Stimulated activated CD4-positive, alpha-beta T cell treated with anti-CD3 and anti-CD28 coated beads, Interleukin-1b, Interleukin-23, amount 100 ng/mL, for 24 hours (primary cell): ENCODE measurements around the gene ABCC3.

Experiments used
- DNase-seq, 4 experiments: peaks; one replicate each; pipeline ENCODE4 v3.0.0-alpha.2; 2020; ENCODE audit warnings: low read depth in 4 of 4, low spot score in 1 of 4

The ABCC3 gene

GRCh38 chr17:50607522-50608175, 27.0 kb upstream of the ABCC3 start:
- DNase-seq, result no peak

- no peak for DNase-seq
Measured at GRCh38 chr17:50608700-50609379, 25.8 kb upstream of the ABCC3 start.

- no peak for DNase-seq
Measured at GRCh38 chr17:50609380-50610074, 25.2 kb upstream of the ABCC3 start.

GRCh38 chr17:50611634-50612033, 23.0 kb upstream of the ABCC3 start:
- no peak for DNase-seq

GRCh38 chr17:50612281-50612680, 22.4 kb upstream of the ABCC3 start:
- DNase-seq, result no peak

- DNase-seq, result no peak
Measured at GRCh38 chr17:50613007-50613992, 21.4 kb upstream of the ABCC3 start.

GRCh38 chr17:50614471-50615051, 20.1 kb upstream of the ABCC3 start:
- DNase-seq, result no peak

GRCh38 chr17:50615828-50616227, 18.9 kb upstream of the ABCC3 start:
- DNase-seq, result no peak

GRCh38 chr17:50618300-50618699, 16.4 kb upstream of the ABCC3 start:
- no peak for DNase-seq

- DNase-seq, result no peak
Measured at GRCh38 chr17:50618941-50619340, 15.7 kb upstream of the ABCC3 start.

- no peak for DNase-seq
Measured at GRCh38 chr17:50619489-50619888, 15.2 kb upstream of the ABCC3 start.

- DNase-seq, result no peak
Measured at GRCh38 chr17:50620237-50620636, 14.4 kb upstream of the ABCC3 start.

GRCh38 chr17:50620858-50621257, 13.8 kb upstream of the ABCC3 start:
- no peak for DNase-seq

- no peak for DNase-seq
Measured at GRCh38 chr17:50621574-50622031, 13.1 kb upstream of the ABCC3 start.

GRCh38 chr17:50624321-50624934, 10.3 kb upstream of the ABCC3 start:
- no peak for DNase-seq

- no peak for DNase-seq
Measured at GRCh38 chr17:50625032-50625871, 9.4 kb upstream of the ABCC3 start.

- DNase-seq, result peak; percentile 21 to 57 (median 36)
Measured at GRCh38 chr17:50626037-50626574, 8.6 kb upstream of the ABCC3 start.

- no peak for DNase-seq
Measured at GRCh38 chr17:50627036-50627781, 7.5 kb upstream of the ABCC3 start.
